ENCODE measurements around the gene AFAP1.

Gene AFAP1

GRCh38 chr4:7772711-7773385, 166.8 kb downstream of the AFAP1 start:
- no peak for TF ChIP-seq CTCF (IDR thresholded peaks at IDR 0.05; ENCODE audit: borderline replicate concordance, control extremely low read depth, extremely low read depth, insufficient read depth, missing control alignments)
- in situ Hi-C loops (cut with MboI; ENCODE audit: low sequenced_read_pairs, unreplicated experiment): no loop called here
- no peak for DNase-seq (ENCODE audit: low spot score)

- in situ Hi-C loops (cut with MboI; ENCODE audit: low sequenced_read_pairs, unreplicated experiment): no loop called here
- TF ChIP-seq CTCF (IDR thresholded peaks at IDR 0.05; ENCODE audit: borderline replicate concordance, control extremely low read depth, extremely low read depth, insufficient read depth, missing control alignments): no peak
- peak; percentile 86 for DNase-seq (ENCODE audit: low spot score)
Measured at GRCh38 chr4:7771541-7772507, 167.8 kb downstream of the AFAP1 start.

- TF ChIP-seq CTCF (IDR thresholded peaks at IDR 0.05; ENCODE audit: borderline replicate concordance, control extremely low read depth, extremely low read depth, insufficient read depth, missing control alignments): no peak
- in situ Hi-C loops (cut with MboI; ENCODE audit: low sequenced_read_pairs, unreplicated experiment): no loop called here
- DNase-seq (ENCODE audit: low spot score): no peak
Measured at GRCh38 chr4:7771056-7771455, 168.6 kb downstream of the AFAP1 start.

- in situ Hi-C loops (cut with MboI; ENCODE audit: low sequenced_read_pairs, unreplicated experiment): no loop called here
- TF ChIP-seq CTCF (IDR thresholded peaks at IDR 0.05; ENCODE audit: borderline replicate concordance, control extremely low read depth, extremely low read depth, insufficient read depth, missing control alignments): peak; percentile 56
- DNase-seq (ENCODE audit: low spot score): peak; percentile 73
Measured at GRCh38 chr4:7770224-7771050, 169.2 kb downstream of the AFAP1 start.

GRCh38 chr4:7769396-7770223, 170.1 kb downstream of the AFAP1 start:
- DNase-seq (ENCODE audit: low spot score): no peak
- TF ChIP-seq CTCF (IDR thresholded peaks at IDR 0.05; ENCODE audit: borderline replicate concordance, control extremely low read depth, extremely low read depth, insufficient read depth, missing control alignments): no peak
- in situ Hi-C loops (cut with MboI; ENCODE audit: low sequenced_read_pairs, unreplicated experiment): loop anchor here (5.0 kb wide), 1 partner anchor 33 kb away; no protein-coding TSS in a partner anchor
